AG08395 (cell line): Measurements from ENCODE around the gene SGPL1.
"Not testable (repeated sequence)": the region's sequence is repeated elsewhere in the genome, so short reads cannot be mapped to it uniquely, and the experiment has no call there.

ENCODE experiments used
- DNase-seq: peaks from one replicate; pipeline ENCODE4 v3.0.0; 2012; ENCODE audit warnings: mixed read lengths, low spot score

Gene SGPL1

GRCh38 chr10:70906031-70906783 is 90.5 kb downstream of the SGPL1 start:
- no peak for DNase-seq

GRCh38 chr10:70906953-70907636 is 91.3 kb downstream of the SGPL1 start:
- DNase-seq, result no peak

- DNase-seq, result no peak
These were observed 92.1 kb downstream of the SGPL1 start for GRCh38 chr10:70907637-70908405.

- no peak for DNase-seq
These were observed 92.9 kb downstream of the SGPL1 start for GRCh38 chr10:70908406-70909296.

GRCh38 chr10:70909326-70909935 is 93.7 kb downstream of the SGPL1 start:
- no peak for DNase-seq

- no peak for DNase-seq
These were observed 95.0 kb downstream of the SGPL1 start for GRCh38 chr10:70910486-70911341.

GRCh38 chr10:70911386-70911785 is 95.6 kb downstream of the SGPL1 start:
- no peak for DNase-seq

GRCh38 chr10:70912556-70912955 is 96.8 kb downstream of the SGPL1 start:
- no peak for DNase-seq

GRCh38 chr10:70913191-70913892 is 97.6 kb downstream of the SGPL1 start:
- no peak for DNase-seq

- DNase-seq, result no peak
These were observed 98.1 kb downstream of the SGPL1 start for GRCh38 chr10:70913893-70914240.

GRCh38 chr10:70914316-70914864 is 98.6 kb downstream of the SGPL1 start:
- no peak for DNase-seq

- DNase-seq, result no peak
These were observed 99.5 kb downstream of the SGPL1 start for GRCh38 chr10:70915206-70915605.

GRCh38 chr10:70915806-70916205 is 100.1 kb downstream of the SGPL1 start:
- no peak for DNase-seq

GRCh38 chr10:70916241-70916640 is 100.5 kb downstream of the SGPL1 start:
- DNase-seq, result no peak

- no peak for DNase-seq
These were observed 101.5 kb downstream of the SGPL1 start for GRCh38 chr10:70917226-70917625.

GRCh38 chr10:70917635-70918034 is 101.9 kb downstream of the SGPL1 start:
- DNase-seq, result no peak

GRCh38 chr10:70918851-70919530 is 103.2 kb downstream of the SGPL1 start:
- no peak for DNase-seq

GRCh38 chr10:70919906-70920305 is 104.2 kb downstream of the SGPL1 start:
- not testable (repeated sequence) for DNase-seq

GRCh38 chr10:70920519-70920918 is 104.8 kb downstream of the SGPL1 start:
- no peak for DNase-seq
